GM21529 (cell line): Measurements from ENCODE around the gene RUNDC1.

Experiments used
- ATAC-seq: cut with Tn5 transposase; IDR thresholded peaks from one replicate; pipeline ENCODE4 v1.9.1; 2021; ENCODE audit not compliant: unreplicated experiment

Gene RUNDC1

GRCh38 chr17:43039646-43040045 is 59.3 kb downstream of the RUNDC1 start:
- ATAC-seq = no peak

GRCh38 chr17:43040655-43041054 is 60.3 kb downstream of the RUNDC1 start:
- ATAC-seq = no peak

DNA sequence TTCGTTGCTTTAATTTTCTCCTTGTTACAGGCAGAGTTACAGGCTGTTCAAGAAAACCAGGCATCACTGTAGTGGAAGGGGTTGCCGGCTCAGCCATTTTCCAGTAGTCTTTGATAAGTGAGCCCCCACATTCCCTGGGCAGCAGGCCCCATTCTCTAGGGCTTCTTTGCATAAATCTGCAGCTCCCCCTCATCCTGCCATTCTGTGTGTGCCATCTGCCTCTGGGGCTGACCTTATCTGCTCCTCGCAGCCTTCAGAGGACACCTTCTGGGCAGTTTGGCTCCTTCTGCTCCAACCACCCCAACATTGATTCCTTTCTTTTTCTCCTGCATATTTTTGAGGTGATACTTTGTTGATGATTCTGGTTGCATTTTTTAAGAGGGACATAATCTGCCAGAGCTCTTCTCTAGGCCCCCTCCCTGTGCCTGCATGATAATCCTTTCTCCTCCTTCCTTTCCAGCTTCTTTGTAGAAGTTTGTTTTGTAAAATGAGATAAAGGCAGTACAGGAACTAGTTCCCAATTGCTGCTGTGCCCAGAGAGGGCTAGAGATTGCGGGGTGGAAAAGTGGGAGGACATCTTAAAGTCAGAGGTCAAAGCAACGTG is 61.8 kb downstream of the RUNDC1 start:
- no peak for ATAC-seq
